CD14-positive monocyte (primary cell): Measurements from ENCODE around the gene SLC22A23. TPM values are rescaled to one million over a fixed set of nuclear protein-coding genes. Genes with fewer than 3 reads are reported as not detected.

ENCODE experiments used
- DNase-seq, 3 donors: peaks; one replicate each; pipeline ENCODE4 v3.0.0-alpha.2; 2011 to 2022
- H2AFZ ChIP-seq: 2 replicates; pipeline ENCODE4 v1.6.0; 2012; ENCODE audit warnings: mild to moderate bottlenecking, low read depth, low read length, inconsistent platforms; ENCODE audit not compliant: insufficient read depth, poor library complexity, severe bottlenecking
- H3K27ac ChIP-seq, 2 donors: 1 replicate in 1 of 2; 2 replicates in 1 of 2; pipeline ENCODE4 v1.5.1; 2012 to 2013; ENCODE audit warnings: low read length in 2 of 2, control low read depth in 1 of 2, inconsistent platforms in 1 of 2, low read depth in 1 of 2, mild to moderate bottlenecking in 1 of 2
- H3K27me3 ChIP-seq, 2 donors: one replicate each; pipeline versions ENCODE4 v1.6.0 to v1.6.1; 2011 to 2013; ENCODE audit warnings: low read length in 2 of 2; ENCODE audit not compliant: control insufficient read depth in 2 of 2, insufficient read depth in 2 of 2
- H3K36me3 ChIP-seq, 2 donors: replicated peaks in 1 of 2; 1 replicate in 1 of 2; 2 replicates in 1 of 2; pipeline versions ENCODE4 v1.5.1 to v1.6.1; 2012 to 2013; ENCODE audit warnings: low read length in 2 of 2, control low read depth in 1 of 2, inconsistent platforms in 1 of 2, mild to moderate bottlenecking in 1 of 2; ENCODE audit not compliant: insufficient read depth in 2 of 2, control insufficient read depth in 1 of 2
- H3K4me1 ChIP-seq, 2 donors: 1 replicate in 1 of 2; 2 replicates in 1 of 2; pipeline versions ENCODE4 v1.5.1 to v1.6.1; 2012 to 2013; ENCODE audit warnings: low read length in 2 of 2, control low read depth in 1 of 2, inconsistent platforms in 1 of 2, mild to moderate bottlenecking in 1 of 2, moderate library complexity in 1 of 2; ENCODE audit not compliant: insufficient read depth in 2 of 2, control insufficient read depth in 1 of 2
- H3K4me2 ChIP-seq: replicated peaks from 2 replicates; pipeline ENCODE3; 2012; ENCODE audit warnings: low read length, moderate library complexity, mild to moderate bottlenecking; ENCODE audit not compliant: poor library complexity, severe bottlenecking; ENCODE audit errors: extremely low read depth
- H3K4me3 ChIP-seq, 3 experiments: fragments of 200-600 bp in 1 of 3; sonication (generic) in 1 of 3; replicated peaks in 1 of 3; 1 replicate in 2 of 3; 2 replicates in 1 of 3; pipeline ENCODE4 v1.5.1; 2011 to 2013; ENCODE audit warnings: low read length in 3 of 3, mild to moderate bottlenecking in 3 of 3, control low read depth in 2 of 3, low read depth in 2 of 3, inconsistent platforms in 1 of 3, moderate library complexity in 1 of 3
- H3K79me2 ChIP-seq: 2 replicates; pipeline ENCODE4 v1.6.0; 2012; ENCODE audit warnings: mild to moderate bottlenecking, control low read depth, inconsistent platforms, low read length, moderate library complexity; ENCODE audit not compliant: insufficient read depth
- H3K9ac ChIP-seq: 2 replicates; pipeline ENCODE4 v1.6.0; 2017; ENCODE audit warnings: low read length, mild to moderate bottlenecking; ENCODE audit not compliant: insufficient read depth, poor library complexity, severe bottlenecking
- H3K9me3 ChIP-seq, 2 donors: replicated peaks in 1 of 2; 1 replicate in 1 of 2; 2 replicates in 1 of 2; pipeline versions ENCODE4 v1.5.1 to v1.6.1; 2012 to 2013; ENCODE audit warnings: low read length in 2 of 2, control low read depth in 1 of 2; ENCODE audit not compliant: control insufficient read depth in 1 of 2, insufficient read depth in 1 of 2
- H4K20me1 ChIP-seq: 2 replicates; pipeline ENCODE4 v1.6.0; 2012; ENCODE audit warnings: mild to moderate bottlenecking, low read length, control low read depth, moderate library complexity; ENCODE audit not compliant: insufficient read depth
- H3K27ac Mint-ChIP-seq, 7 donors: one replicate each; pipeline ENCODE4 v1.8.0; 2020; ENCODE audit warnings: mild to moderate bottlenecking in 7 of 7, mixed read lengths in 7 of 7, moderate library complexity in 6 of 7, inconsistent platforms in 2 of 7
- H3K27me3 Mint-ChIP-seq, 3 donors: one replicate each; pipeline ENCODE4 v1.8.0; 2021 to 2022; ENCODE audit warnings: low read depth in 3 of 3, mild to moderate bottlenecking in 3 of 3, mixed read lengths in 3 of 3, moderate library complexity in 3 of 3, inconsistent platforms in 1 of 3
- H3K36me3 Mint-ChIP-seq, 2 donors: one replicate each; pipeline ENCODE4 v1.8.0; 2020; ENCODE audit warnings: mixed read lengths in 2 of 2, inconsistent platforms in 1 of 2, mild to moderate bottlenecking in 1 of 2
- H3K4me1 Mint-ChIP-seq: one replicate; pipeline ENCODE4 v1.8.0; 2020; ENCODE audit warnings: mild to moderate bottlenecking, mixed read lengths
- H3K4me3 Mint-ChIP-seq, 2 donors: one replicate each; pipeline ENCODE4 v1.8.0; 2020; ENCODE audit warnings: mild to moderate bottlenecking in 2 of 2, mixed read lengths in 2 of 2, moderate library complexity in 1 of 2
- H3K9me3 Mint-ChIP-seq, 7 donors: one replicate each; pipeline ENCODE4 v1.8.0; 2020 to 2022; ENCODE audit warnings: mixed read lengths in 7 of 7, mild to moderate bottlenecking in 6 of 7, moderate library complexity in 6 of 7, inconsistent platforms in 2 of 7
- CTCF ChIP-seq: fragments of 200-600 bp; IDR thresholded peaks from one replicate; pipeline ENCODE4 v1.8.0; 2022; ENCODE audit warnings: antibody characterized with exemption, mild to moderate bottlenecking
- WGBS: methylation state at CpG from one replicate; pipeline ENCODE4 v1.1.5; 2013; ENCODE audit warnings: missing lambda C conversion rate; ENCODE audit not compliant: insufficient coverage; 5-methylcytosine and 5-hydroxymethylcytosine counted together
- intact Hi-C, 2 donors: fragments of 100-400 bp; cut with micrococcal nuclease; formaldehyde crosslinking; loops; one replicate each; pipeline versions ENCODE4 v1.15.0 to v1.15.1; 2023
- polyA plus RNA-seq, 3 donors: library from polyadenylated mRNA; depleted of rRNA in 1 of 3; unstranded in 2 of 3; stranded (reverse) in 1 of 3; fragments of 300-500 nt in 2 of 3; fragments of >200 nt in 1 of 3; fragmentation: Illumina TruSeq in 2 of 3; gene quantifications; 1 replicate in 2 of 3; 2 replicates in 1 of 3; pipeline ENCODE4 v1.2.3, GENCODE V29; 2012 to 2021

Gene SLC22A23
- polyA plus RNA-seq, 3 donors, result 0.08 TPM; not detected in 2

GRCh38 chr6:3334555-3334954 lies 122.3 kb downstream of the SLC22A23 start:
- H3K27ac ChIP-seq, result no peak overlapping the region
- intact Hi-C loops, result no loop called here
- H3K27ac Mint-ChIP-seq, result no peak overlapping the region
- no peak overlapping the region for H3K9ac ChIP-seq
- H2AFZ ChIP-seq, result no peak overlapping the region
- no peaks in the 10 kb centered on the region for H3K79me2 ChIP-seq
- no peaks in the 10 kb centered on the region for H3K36me3 Mint-ChIP-seq
- no peaks in the 10 kb centered on the region for H3K27me3 ChIP-seq
- TF ChIP-seq CTCF, result no peak
- peaks cover 4 to 12% (median 5%) of the 10 kb centered on the region in 3 donors for H3K27me3 Mint-ChIP-seq
- no peaks in the 10 kb centered on the region for H3K36me3 ChIP-seq
- no peak overlapping the region for H3K4me3 Mint-ChIP-seq
- H3K4me1 ChIP-seq, result peaks cover 25 to 30% of the 10 kb centered on the region in 2 donors
- DNase-seq, result no peak
- H3K4me2 ChIP-seq, result no peak overlapping the region
- H3K4me3 ChIP-seq, result no peak overlapping the region
- H4K20me1 ChIP-seq, result no peaks in the 10 kb centered on the region
- H3K4me1 Mint-ChIP-seq, result peaks cover 30% of the 10 kb centered on the region
- no peaks in the 10 kb centered on the region for H3K9me3 ChIP-seq
- peaks cover 0 to 3% (median 0%) of the 10 kb centered on the region in 7 donors for H3K9me3 Mint-ChIP-seq
- WGBS, result 77% methylated on average over 5 of the region's 8 CpGs

DNA sequence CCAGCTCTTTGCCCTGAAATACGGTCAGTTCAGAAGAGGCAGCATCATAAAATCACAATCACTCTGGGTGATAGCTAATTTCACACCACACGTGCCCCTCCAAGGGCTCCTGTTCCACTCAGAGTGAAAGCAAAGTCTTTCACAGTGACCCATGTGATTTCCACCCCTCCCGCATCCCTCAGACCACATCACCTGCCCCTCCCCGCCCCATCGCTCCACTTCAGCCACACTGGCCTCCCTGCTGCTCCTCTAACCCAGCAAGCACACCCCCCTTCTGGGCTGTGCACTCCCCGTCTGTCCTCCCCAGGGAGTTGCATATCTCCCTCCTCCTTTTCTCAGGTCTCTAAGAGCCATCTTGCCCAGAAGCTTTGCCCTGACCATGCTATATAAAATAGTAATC lies 123.6 kb downstream of the SLC22A23 start:
- WGBS, result 92% methylated on average over 5 of the region's 6 CpGs
- Histone ChIP-seq H3K9me3 (no peaks in the 10 kb centered on the region), H2AFZ (no peak overlapping the region), H3K4me1 (peaks cover 13 to 19% of the 10 kb centered on the region in 2 donors), H3K27me3 (no peaks in the 10 kb centered on the region), H3K36me3 (no peaks in the 10 kb centered on the region), H3K4me3 (no peak overlapping the region), H3K4me2 (no peak overlapping the region), H4K20me1 (no peaks in the 10 kb centered on the region), H3K27ac (no peak overlapping the region), H3K79me2 (no peaks in the 10 kb centered on the region), H3K9ac (no peak overlapping the region)
- Mint-ChIP-seq H3K27ac (no peak overlapping the region), H3K4me3 (no peak overlapping the region), H3K4me1 (peaks cover 20% of the 10 kb centered on the region), H3K27me3 (peaks cover 4 to 12% (median 5%) of the 10 kb centered on the region in 3 donors), H3K9me3 (peaks cover 0 to 3% (median 0%) of the 10 kb centered on the region in 7 donors), H3K36me3 (no peaks in the 10 kb centered on the region)
- TF ChIP-seq CTCF, result no peak
- DNase-seq, result no peak
- intact Hi-C loops, result no loop called here
